Activated naive CD4-positive, alpha-beta T cell treated with anti-CD3 and anti-CD28 coated beads, Interleukin-2, amount 50 U/mL, for 16 hours (primary cell): ENCODE data around the gene OR51M1.

Experiments used
- DNase-seq: peaks from one replicate; pipeline ENCODE4 v3.0.0-alpha.2; 2020

The OR51M1 gene

DNA sequence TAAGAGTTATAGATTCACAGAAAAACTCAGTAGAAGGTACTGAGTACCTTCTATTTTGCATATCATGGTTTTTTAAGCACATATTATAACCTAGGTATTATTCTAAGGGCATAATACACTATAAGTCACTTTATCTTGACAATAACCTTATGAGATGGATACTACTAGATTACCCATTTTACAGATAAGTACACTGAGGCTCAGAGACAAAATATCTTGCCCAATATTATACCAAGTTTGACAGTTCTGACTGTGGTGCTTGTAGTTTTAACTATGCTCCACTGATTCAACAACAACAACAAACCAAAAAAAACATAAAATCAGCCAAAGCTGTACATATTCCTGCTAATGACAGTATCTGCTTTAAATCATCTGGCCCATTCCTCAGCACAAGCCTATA is 10.5 kb downstream of the OR51M1 start:
- no peak for DNase-seq

DNA sequence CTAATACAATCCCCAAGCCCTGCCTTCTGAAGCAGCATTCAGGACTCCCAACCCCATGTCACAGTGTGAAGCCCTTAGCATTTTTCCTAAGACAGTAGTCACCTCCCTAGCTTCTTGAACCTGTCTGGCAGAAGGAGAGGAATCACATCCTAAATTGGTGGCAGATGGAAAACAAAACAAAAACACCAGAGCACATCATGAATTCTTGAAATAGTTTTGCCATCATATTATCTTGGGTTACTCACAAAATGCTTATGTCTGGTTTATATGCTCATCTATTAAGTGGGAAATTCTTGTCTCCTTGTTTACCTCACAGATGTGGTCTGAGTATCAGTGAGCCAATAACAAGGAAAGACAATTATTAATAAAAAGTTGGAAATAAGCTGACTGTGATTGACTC is 15.3 kb downstream of the OR51M1 start:
- DNase-seq: no peak

DNA sequence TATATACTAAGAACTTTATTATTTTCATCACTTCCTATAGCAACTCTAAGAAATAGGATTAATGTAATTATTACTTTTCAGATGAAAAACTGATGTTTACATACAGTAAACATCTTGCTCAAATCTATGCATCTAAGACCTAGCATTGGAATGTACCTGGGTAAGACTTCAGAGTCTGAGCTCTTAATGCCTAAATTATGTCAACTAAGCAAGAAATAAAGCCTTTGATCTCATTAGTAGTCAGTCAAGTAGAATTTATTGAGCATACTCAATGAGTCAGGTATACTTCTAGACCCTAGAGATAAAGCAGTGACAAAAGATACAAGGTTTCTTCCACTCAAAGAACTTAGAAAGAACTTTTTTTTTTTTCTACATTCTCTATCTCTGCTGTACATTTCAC is 21.6 kb downstream of the OR51M1 start:
- DNase-seq: no peak

DNA sequence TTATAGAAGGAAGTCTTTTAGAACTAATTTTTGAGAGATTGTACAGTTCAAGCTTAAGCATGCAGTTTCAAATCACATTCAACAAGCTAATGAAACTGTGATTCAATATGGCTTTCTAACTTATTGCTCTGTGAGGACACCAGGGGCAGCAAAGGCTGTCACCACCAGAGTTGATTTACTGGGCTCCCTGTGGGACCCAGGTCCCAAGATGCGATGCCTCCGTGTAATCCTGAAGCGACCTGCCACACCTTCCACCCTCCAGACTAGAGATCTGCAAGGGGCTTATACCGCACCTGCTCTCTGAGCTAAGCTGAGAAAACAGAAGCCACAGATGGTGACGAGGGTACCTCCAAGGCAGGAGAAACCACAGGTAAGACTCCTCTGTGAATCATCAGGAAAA is 37.4 kb downstream of the OR51M1 start:
- DNase-seq: no peak

DNA sequence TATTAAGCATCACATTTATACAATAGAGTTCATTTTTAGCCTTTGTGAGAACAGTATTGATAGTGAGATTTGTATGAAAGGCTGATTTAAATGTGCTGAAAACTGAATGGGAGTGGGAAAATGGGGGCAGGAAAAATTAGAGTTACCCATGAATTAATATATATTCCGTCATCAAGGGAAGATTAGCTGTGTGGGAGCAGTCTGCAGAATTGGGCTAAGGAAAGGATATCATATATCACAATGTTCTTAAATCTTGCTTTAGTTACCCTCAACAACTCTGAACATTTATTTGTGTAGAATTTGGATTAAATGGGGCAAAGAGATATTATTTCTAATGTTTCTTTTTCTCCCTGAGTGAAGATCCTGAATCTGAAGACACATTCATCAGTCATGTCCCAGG is 38.2 kb downstream of the OR51M1 start, which contains the start of gene OR51Q1:
TSS of gene OR51Q1 (plus strand) at position 301 of the 400 bp plus-strand sequence. CDS start at position 391, 90 bp downstream.
- DNase-seq: no peak

DNA sequence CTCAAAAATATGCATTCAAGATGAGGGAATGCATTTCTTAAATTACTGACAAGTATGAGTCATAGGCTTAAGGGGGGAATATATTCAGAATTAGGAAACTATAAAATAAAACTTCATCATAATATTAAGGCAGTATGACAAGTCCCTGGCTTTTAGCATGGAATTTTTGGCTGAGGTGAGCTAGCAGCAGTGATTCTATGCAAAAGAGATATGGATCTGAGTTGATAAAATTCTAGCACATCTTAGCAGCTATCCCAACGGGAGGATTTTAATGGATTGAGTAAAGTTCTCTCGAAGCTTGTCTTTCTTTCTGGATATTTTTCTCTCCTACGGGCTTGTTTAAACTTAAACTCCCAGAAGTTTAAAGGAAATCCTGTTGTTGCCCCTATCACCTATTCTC is 39.5 kb downstream of the OR51M1 start:
- no peak for DNase-seq

DNA sequence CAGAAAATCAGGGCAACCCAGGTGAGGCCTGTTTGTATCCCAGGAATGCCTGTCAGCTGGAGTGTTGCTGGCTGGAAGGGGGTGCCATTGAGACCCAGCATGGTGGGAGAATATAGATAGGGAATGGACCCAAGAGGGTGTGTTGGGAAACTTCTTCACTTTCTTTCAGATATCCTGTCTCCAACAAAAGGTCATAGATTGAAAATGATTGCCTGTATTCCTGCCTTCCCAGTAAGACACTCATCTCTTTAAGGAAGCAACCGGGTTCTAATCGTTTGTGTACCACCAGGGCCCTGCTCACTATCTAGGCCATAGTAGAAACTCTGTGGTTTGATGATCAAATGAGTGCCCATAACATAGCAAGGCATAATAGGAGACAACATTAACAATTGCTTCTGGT is 57.8 kb downstream of the OR51M1 start, which contains the start of gene OR51I1:
TSS of gene OR51I1 (minus strand) at position 101 of the 400 bp plus-strand sequence. CDS start at position 101, 0 bp downstream.
- DNase-seq: no peak
